Hair follicle dermal papilla cell (primary cell): ENCODE results near the gene PDPK1. TPM values are rescaled to one million over a fixed set of nuclear protein-coding genes. Genes with fewer than 3 reads are reported as not detected.

Source experiments
- small RNA-seq: library from RNA; depleted of rRNA; stranded (forward); fragments of <200 nt; gene quantifications from one replicate; pipeline ENCODE3, GENCODE V24; 2012
- total RNA-seq: library from RNA; depleted of rRNA; stranded (reverse); fragments of >200 nt; gene quantifications from 2 replicates; pipeline ENCODE4 v1.2.3, GENCODE V29; 2012

The PDPK1 gene
- total RNA-seq: 25.7 and 32.5 TPM in 2 replicates

GRCh38 chr16:2537451-2538379 lies at the start of gene PDPK1:
Gene PDPK1 (plus strand): TSS chr16:2538021. CDS start chr16:2538113, 92 bp downstream.

DNA sequence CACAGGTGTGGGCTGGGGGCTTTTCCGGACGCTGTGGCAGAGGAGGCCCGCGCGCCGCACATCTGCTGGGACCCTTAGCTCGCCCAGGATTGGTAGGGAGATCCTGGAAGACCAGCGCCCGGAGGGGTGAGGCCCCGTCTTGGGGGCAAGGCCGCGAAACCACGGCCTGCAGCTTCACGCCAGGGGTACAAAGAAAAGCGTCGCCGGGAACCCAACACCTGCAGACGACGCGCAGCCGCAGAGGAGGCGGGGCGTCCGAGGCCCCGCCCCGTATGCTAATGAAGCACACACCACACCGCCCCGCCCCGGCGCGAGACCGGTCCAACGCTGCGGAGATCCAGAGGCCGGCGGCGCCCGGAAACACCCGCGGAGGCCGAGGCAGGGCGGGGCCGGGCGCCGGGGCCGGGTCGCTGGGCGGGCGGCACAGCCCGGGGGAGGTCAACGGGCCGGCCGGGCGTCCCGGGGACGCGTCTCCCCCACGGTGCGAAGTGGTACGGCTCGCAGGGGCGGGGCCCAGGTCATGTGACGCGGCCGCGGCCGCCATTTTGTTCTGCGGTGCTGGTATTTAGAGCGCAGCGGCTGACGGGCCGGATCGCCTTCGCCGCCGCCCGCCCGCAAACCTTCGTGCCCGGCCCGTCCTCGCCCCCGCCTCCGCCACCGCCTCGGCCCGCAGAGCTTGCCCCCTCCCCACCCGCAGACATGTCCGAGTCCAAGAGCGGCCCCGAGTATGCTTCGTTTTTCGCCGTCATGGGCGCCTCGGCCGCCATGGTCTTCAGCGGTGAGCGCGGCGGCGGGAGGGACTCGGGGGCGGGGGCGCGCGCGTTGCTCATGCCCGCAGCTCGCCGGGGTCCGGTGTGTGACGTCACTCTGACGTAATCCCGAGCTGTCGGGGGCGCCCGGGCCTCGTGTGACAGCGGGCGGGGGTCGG lies 24.2 kb upstream of the PDPK1 start, which contains the start of gene ATP6V0C:
ATP6V0C (plus strand) TSS at position 548 of the 928 bp plus-strand sequence; CDS start at position 700, 152 bp downstream.

DNA sequence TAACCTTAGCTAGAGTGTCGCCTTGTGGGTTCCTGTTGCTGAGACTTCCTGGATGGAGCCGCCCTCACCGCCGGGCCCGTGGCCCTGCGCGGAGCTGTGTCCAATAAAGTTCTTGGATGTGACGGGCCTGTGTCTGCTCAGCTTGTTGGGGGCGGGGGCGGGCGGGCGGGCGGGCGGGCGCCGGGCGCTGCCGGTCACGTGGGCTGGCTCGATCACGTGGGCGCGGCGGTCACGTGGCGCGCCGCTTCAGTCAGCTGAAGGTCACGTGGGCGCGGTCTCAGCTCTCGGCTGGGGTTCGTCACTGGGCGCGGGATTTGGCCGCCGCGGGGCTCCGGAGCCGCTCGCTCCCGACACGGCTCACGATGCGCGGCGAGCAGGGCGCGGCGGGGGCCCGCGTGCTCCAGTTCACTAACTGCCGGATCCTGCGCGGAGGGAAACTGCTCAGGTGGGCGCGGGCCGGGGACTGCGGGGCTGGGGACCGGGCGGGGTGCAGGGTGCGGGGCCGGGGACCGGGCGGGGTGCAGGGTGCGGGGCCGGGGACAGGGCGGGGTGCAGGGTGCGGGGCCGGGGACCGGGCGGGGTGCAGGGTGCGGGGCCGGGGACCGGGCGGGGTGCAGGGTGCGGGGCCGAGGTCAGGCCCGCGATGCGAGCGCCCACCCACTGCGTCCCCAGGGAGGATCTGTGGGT lies 17.6 kb upstream of the PDPK1 start, which contains the start of gene AMDHD2:
AMDHD2 (plus strand) TSS at position 275 of the 687 bp plus-strand sequence; CDS start at position 363, 88 bp downstream.

DNA sequence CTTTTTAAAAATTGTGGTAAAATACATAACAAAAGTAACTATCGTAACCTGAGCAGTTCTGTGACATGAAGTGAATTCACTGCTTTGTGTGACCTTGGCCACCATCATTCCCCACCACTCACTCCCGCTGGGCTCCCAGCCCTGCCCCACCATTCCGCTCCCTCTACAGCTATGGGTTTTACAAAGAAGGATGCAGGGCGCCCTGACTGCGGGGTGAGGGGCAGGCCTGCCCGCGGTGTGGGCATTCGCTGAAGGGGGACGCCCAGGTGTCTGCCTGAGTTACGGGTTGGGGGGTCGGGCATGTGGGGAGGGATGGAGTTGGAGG lies 6.5 kb upstream of the PDPK1 start, which contains the start of gene CEMP1:
CEMP1 (minus strand) TSS at position 38 of the 325 bp plus-strand sequence. CDS start 335 bp downstream, outside the sequence.

Small RNA genes within 50 kb of the gene (small RNA-seq; reads per million reads assigned to genes)
- gene AC093525.1: not detected
- not detected for gene MIR3178

Other genes with a start within 250 kb of the PDPK1 start
- gene ABCA3, start 197.3 kb upstream of the PDPK1 start, total RNA-seq: 0.36 and 1.9 TPM in 2 replicates
- 6.0 and 6.7 TPM in 2 replicates for gene CCNF, start 108.6 kb upstream of the PDPK1 start, total RNA-seq
- 1.1 and 1.2 TPM in 2 replicates for gene TEDC2, start 77.9 kb upstream of the PDPK1 start, total RNA-seq
- gene NTN3, start 66.7 kb upstream of the PDPK1 start, total RNA-seq: 0.73 and 0.97 TPM in 2 replicates
- 28.7 and 31.0 TPM in 2 replicates for gene TBC1D24, start 62.9 kb upstream of the PDPK1 start, total RNA-seq
- gene ATP6V0C, start 24.1 kb upstream of the PDPK1 start, total RNA-seq: 14.6 and 27.6 TPM in 2 replicates
- gene AMDHD2, start 17.6 kb upstream of the PDPK1 start, total RNA-seq: 54.8 and 66.0 TPM in 2 replicates
- gene CEMP1, start 6.6 kb upstream of the PDPK1 start, total RNA-seq: not detected in 2 replicates
- 24.2 and 28.9 TPM in 2 replicates for gene KCTD5, start 144.5 kb downstream of the PDPK1 start, total RNA-seq
- 1.8 and 1.9 TPM in 2 replicates for gene PRSS27, start 182.2 kb downstream of the PDPK1 start, total RNA-seq
- gene SRRM2, start 214.6 kb downstream of the PDPK1 start, total RNA-seq: 76.7 and 80.9 TPM in 2 replicates
- 177 and 362 TPM in 2 replicates for gene ELOB, start 239.3 kb downstream of the PDPK1 start, total RNA-seq
- not detected in 2 replicates for gene PRSS33, start 249.5 kb downstream of the PDPK1 start, total RNA-seq